Activated naive CD8-positive, alpha-beta T cell treated with anti-CD3 and anti-CD28 coated beads, Interleukin-2, amount 50 U/mL, for 24 hours (primary cell): ENCODE results near the gene AKAP6.

ENCODE experiments used
- ATAC-seq: fragments of 150-1000 bp; cut with Tn5 transposase; one replicate; pipeline ENCODE4 v1.10.0; 2021
- DNase-seq: peaks from one replicate; pipeline ENCODE4 v3.0.0; 2021
- H3K27ac Mint-ChIP-seq: one replicate; pipeline ENCODE4 v1.8.0; 2021; ENCODE audit warnings: mild to moderate bottlenecking, mixed read lengths
- H3K27me3 Mint-ChIP-seq: one replicate; pipeline ENCODE4 v1.8.0; 2021; ENCODE audit warnings: mixed read lengths
- H3K36me3 Mint-ChIP-seq: one replicate; pipeline ENCODE4 v1.8.0; 2021; ENCODE audit warnings: low read depth, mixed read lengths
- H3K4me1 Mint-ChIP-seq: one replicate; pipeline ENCODE4 v1.8.0; 2021; ENCODE audit warnings: mixed read lengths
- H3K4me3 Mint-ChIP-seq: one replicate; pipeline ENCODE4 v1.8.0; 2021; ENCODE audit warnings: mild to moderate bottlenecking, moderate library complexity, mixed read lengths
- H3K9me3 Mint-ChIP-seq: one replicate; pipeline ENCODE4 v1.8.0; 2021; ENCODE audit warnings: mixed read lengths

The AKAP6 gene

DNA sequence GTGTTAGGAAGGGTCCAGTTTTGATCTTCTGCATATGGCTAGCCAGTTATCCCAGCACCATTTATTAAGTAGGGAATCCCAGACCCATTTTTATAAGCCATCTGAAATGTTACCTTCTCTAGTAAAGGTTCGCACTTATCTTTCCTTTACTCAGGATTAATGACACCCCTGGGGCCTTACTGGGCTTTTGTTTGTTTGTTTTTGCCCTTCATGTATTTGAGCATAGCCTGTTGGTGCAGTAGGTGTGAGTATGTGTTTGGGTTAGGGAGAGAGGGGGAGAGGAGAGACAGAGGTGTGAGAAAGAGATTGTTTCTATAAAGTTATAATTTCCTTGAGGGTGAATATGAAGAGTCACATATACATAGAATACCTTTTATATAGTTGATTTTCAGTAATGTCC is 96.9 kb downstream of the AKAP6 start:
- H3K9me3 Mint-ChIP-seq: peaks cover 13% of the 10 kb centered on the region
- H3K4me1 Mint-ChIP-seq: no peaks in the 10 kb centered on the region
- no peaks in the 10 kb centered on the region for H3K36me3 Mint-ChIP-seq
- ATAC-seq: no peak
- H3K27ac Mint-ChIP-seq: no peak overlapping the region
- H3K4me3 Mint-ChIP-seq: no peak overlapping the region
- peaks cover 2% of the 10 kb centered on the region for H3K27me3 Mint-ChIP-seq
- DNase-seq: no peak

DNA sequence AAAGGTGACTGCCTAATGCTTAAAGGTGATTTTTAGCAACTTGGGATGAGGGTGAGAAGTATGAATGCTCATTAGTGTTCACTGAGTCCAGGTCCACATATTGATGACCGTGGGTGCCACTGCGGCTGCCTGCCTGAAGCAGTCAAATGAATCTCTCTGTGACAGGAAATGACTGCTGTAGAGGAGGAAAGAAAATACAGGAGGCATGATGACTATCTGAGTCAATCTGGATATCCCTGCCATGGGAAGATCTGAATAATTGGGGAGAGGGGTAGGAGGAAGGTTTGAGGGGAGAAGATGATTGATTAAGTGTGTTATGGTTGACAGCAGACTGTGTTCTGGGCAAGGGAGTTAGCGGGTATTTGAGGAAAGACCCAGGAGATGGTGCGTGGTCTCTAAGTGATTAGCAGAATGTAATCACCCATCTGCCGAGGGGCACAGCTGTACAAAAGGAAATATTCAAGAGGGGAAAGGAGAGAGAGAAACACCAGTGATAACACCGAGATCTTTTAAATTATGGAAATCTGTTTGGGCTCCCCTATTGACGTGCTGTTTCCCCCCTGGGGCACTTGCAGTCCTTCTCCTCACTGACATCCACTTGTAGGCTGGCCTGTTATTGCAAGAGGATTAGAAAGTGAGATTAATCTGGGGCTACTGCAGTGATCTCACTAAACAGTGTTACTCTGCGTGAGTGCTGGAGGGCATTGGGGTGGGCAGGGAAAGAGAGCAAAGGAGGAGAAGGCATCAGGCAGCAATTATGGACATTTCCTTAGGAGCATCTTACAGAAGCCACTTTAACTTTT is 97.7 kb downstream of the AKAP6 start:
- no peaks in the 10 kb centered on the region for H3K4me1 Mint-ChIP-seq
- no peaks in the 10 kb centered on the region for H3K36me3 Mint-ChIP-seq
- H3K27ac Mint-ChIP-seq: no peak overlapping the region
- H3K27me3 Mint-ChIP-seq: peaks cover 2% of the 10 kb centered on the region
- no peak overlapping the region for H3K4me3 Mint-ChIP-seq
- no peak for DNase-seq
- no peak for ATAC-seq
- H3K9me3 Mint-ChIP-seq: peaks cover 10% of the 10 kb centered on the region

DNA sequence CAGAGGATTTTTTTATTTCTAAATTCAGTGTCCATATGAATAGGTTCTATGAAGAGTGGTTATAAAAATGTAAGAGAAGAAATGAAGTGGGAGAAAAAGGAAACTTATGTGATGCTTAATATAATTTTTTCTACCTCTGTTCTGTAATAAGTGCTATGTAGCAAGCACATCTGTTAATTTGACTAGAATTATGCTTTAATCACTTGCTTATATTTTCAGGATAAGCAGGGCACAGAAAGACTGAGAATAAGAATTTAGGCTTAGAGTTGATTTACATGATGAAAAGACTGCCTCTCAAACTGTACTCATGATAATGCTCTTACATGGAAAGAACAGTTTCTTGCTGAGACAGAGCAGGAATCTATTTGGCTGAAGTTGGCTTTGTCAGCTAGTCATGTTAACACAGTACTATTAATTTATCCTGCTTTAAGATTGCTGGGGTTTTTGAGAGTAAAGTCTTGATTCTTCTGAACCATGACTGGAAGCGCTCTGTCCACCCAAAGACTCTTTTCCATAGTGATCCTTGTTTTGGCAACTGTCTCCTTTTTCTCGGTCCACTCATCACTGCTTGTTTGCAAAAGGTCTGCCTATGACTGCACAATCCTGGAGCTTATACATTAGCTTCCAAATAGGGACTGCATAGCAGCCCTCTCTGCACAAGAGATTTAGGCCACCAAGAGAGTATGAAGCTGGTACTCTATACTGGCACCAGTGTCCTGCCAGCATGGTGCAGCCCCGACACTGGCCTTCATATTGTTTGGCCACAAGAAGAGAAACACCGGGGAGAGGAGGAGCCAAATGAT is 98.8 kb downstream of the AKAP6 start:
- Mint-ChIP-seq H3K27ac (no peak overlapping the region), H3K27me3 (peaks cover 2% of the 10 kb centered on the region), H3K36me3 (no peaks in the 10 kb centered on the region), H3K4me1 (peaks cover 2% of the 10 kb centered on the region), H3K4me3 (no peak overlapping the region), H3K9me3 (peaks cover 2% of the 10 kb centered on the region)
- DNase-seq (no peak), ATAC-seq (no peak)

DNA sequence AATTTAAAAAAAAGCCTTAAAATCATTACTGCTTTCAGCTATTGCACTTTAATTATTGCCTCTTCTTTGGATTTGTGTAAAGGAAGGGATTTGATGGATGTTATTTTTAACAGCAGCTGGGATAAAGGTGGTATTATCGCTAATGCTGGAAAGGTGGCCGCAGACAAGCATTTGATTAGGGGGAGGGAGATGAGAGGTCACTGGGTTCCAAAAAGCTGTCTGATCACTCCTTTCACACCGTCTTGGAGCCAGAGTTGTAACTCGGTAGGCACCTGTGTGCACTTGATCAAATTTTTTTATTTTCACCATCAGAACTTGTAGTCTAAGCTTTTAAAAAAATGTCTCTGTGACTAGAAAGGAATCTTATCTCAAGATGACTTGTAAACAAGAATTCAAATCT is 99.8 kb downstream of the AKAP6 start:
- Mint-ChIP-seq H3K36me3 (no peaks in the 10 kb centered on the region), H3K27ac (no peak overlapping the region), H3K9me3 (no peaks in the 10 kb centered on the region), H3K27me3 (peaks cover 2% of the 10 kb centered on the region), H3K4me1 (peaks cover 2% of the 10 kb centered on the region), H3K4me3 (no peak overlapping the region)
- no peak for ATAC-seq
- no peak for DNase-seq

DNA sequence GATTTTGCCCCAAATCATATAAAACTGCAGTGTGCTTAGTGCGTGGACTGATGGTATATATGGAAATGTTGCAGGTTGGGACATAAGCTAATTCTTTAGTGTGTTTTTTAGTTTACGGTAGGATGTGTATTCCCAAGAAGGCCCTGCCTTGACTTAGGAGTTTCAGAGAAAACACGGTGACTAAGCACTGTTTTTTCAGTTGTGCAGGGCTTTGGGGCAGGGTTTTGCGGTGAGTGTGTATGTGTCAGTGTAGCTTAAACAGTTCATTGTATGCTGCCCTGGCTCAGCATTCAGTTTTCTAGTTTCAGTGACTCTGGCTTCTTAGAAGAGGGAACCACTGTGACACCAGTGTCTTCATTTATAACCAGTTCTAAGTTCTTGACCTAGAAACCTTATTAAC is 101.2 kb downstream of the AKAP6 start:
- Mint-ChIP-seq H3K27me3 (peaks cover 1% of the 10 kb centered on the region), H3K27ac (no peak overlapping the region), H3K4me1 (peaks cover 2% of the 10 kb centered on the region), H3K9me3 (no peaks in the 10 kb centered on the region), H3K36me3 (no peaks in the 10 kb centered on the region), H3K4me3 (no peak overlapping the region)
- ATAC-seq: no peak
- no peak for DNase-seq

DNA sequence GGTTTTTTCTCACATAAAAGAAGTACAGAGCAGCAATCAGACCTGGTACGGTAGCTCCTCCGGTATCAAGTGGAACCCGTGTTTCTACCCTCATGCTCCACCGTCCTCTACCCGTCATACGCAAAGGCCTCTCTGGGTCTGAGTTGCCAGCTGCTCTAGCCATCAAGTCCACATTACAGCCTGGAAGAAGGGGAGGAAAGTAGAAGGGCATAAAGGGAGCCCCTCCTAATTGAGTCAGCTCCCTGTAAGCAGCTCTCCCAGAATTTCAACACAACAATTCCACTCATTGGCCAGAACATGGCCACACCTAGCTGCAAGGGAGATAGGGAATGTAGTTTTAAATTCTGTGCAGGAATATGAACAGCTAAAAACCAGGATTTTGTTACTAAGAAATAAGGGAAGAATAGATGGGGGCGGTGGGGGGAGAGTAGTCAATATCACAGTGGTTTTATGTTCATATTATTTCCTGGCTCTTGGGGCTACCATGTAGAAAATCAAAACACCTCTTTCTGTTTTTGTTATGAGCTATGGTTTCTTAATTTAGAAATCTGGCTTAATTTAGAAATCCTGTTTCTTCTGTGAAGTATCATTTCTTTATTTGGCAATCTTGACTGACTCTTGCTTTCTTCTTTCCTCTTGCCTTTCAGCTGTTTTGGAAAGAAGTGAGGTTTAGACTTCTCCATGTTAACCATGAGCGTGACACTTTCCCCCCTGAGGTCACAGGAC is 103.9 kb downstream of the AKAP6 start:
- H3K27me3 Mint-ChIP-seq: no peaks in the 10 kb centered on the region
- peaks cover 2% of the 10 kb centered on the region for H3K4me1 Mint-ChIP-seq
- no peak overlapping the region for H3K27ac Mint-ChIP-seq
- no peaks in the 10 kb centered on the region for H3K9me3 Mint-ChIP-seq
- H3K36me3 Mint-ChIP-seq: no peaks in the 10 kb centered on the region
- H3K4me3 Mint-ChIP-seq: no peak overlapping the region
- ATAC-seq (no peak), DNase-seq (no peak)

DNA sequence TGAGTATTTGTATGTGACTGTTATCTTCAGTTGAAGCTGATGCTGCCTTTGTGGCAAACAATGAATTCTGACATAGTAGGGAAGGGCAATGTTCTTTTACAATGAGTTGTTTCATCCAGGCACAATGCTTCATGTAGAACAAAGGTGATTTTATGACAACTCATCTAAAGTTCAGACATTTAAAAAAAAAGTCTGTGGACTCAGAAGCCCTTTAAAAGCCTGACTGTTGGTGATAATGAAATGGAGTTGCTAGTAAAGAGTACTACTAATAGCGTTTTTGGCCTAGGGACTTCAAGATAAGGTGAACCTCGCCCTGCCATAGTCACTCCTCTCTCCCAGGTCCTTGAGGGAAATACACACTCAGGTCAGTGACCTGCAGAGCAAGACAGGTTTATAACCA is 105.1 kb downstream of the AKAP6 start:
- ATAC-seq (no peak), DNase-seq (no peak)
- Mint-ChIP-seq H3K9me3 (no peaks in the 10 kb centered on the region), H3K4me3 (no peak overlapping the region), H3K36me3 (no peaks in the 10 kb centered on the region), H3K4me1 (peaks cover 2% of the 10 kb centered on the region), H3K27me3 (no peaks in the 10 kb centered on the region), H3K27ac (no peak overlapping the region)

DNA sequence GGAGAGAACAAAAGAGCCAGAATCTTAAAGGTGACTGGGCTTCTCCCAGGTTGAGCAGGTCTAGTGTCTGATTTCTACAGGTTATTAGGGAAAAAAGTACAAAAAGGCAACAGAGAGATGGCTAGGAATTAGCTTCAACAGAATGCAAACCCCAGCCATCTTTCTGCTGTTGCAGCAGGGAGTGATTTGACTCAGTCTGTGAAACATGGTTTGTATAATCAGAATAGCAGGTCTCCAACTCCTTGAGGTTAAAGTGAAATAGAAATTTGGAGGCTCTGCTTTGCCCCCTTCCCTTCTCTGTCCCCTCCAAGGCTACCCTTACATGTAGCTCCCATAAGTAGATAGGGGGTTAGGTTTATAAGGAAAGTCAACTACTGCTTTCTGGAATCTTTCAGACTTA is 105.8 kb downstream of the AKAP6 start:
- ATAC-seq (no peak), DNase-seq (no peak)
- H3K4me3 Mint-ChIP-seq: no peak overlapping the region
- no peaks in the 10 kb centered on the region for H3K36me3 Mint-ChIP-seq
- H3K4me1 Mint-ChIP-seq: peaks cover 2% of the 10 kb centered on the region
- H3K9me3 Mint-ChIP-seq: peaks cover 5% of the 10 kb centered on the region
- no peaks in the 10 kb centered on the region for H3K27me3 Mint-ChIP-seq
- H3K27ac Mint-ChIP-seq: no peak overlapping the region

DNA sequence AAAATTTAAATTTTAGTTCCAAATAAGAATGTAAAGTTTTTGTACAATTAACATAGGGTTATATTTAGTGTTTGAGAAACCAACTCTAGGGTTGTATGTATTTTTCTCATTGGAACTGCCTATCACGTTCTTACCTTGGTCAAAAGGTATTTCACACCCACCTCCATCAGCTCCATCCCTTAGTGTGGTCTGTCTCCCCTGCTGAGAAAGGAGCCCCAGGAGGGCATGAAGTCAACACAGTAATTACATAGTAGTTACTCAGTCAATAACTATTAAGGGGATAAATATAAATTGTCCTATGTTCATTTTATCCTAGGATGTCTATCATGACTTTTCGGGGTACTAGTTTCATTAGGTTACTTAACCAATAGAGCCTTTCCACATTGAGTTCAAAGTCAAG is 106.3 kb downstream of the AKAP6 start:
- DNase-seq (no peak), ATAC-seq (no peak)
- Mint-ChIP-seq H3K27ac (no peak overlapping the region), H3K9me3 (peaks cover 5% of the 10 kb centered on the region), H3K4me1 (peaks cover 2% of the 10 kb centered on the region), H3K36me3 (no peaks in the 10 kb centered on the region), H3K4me3 (no peak overlapping the region), H3K27me3 (no peaks in the 10 kb centered on the region)

DNA sequence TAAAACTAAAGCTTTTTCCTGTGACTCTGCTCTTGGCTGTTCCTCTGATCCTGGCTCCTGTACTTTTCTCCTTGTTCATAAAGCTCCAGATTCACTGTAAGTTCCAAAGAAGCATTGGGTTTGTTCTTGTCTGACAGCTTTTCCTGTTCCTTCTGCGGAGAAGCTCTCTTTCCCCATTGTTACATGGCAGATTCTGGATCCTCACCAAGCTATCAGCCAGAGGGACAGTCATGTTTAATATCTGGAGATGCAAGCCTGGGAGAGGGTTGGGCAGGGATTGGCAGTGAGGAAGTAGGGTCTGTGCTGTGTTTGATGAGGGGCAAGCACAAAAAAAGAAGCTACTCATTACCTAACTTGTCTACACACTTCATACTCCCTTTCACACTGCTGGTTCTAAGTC is 107.9 kb downstream of the AKAP6 start:
- H3K9me3 Mint-ChIP-seq: peaks cover 5% of the 10 kb centered on the region
- no peak overlapping the region for H3K4me3 Mint-ChIP-seq
- no peaks in the 10 kb centered on the region for H3K36me3 Mint-ChIP-seq
- ATAC-seq (no peak), DNase-seq (no peak)
- H3K4me1 Mint-ChIP-seq: peaks cover 2% of the 10 kb centered on the region
- H3K27me3 Mint-ChIP-seq: no peaks in the 10 kb centered on the region
- H3K27ac Mint-ChIP-seq: no peak overlapping the region

DNA sequence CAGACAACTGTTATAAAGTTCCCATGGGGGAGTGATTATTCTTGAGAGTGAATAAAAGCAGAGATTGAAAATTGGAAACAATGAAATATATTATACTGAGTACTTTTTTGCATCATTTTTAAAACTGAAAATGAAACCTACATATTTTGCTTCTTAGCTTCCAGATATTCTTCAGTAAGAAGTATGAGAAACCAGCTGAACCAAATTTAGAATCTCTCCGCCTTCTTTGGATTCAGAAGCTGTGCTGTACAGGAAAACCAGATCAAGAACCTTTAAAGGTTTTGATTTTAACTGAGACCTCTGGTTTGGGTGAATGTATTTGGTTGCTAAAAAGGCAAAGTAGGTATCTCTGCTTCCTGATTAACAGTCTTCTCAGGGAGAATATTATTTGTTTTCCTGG is 109.4 kb downstream of the AKAP6 start:
- DNase-seq (no peak), ATAC-seq (no peak)
- H3K4me3 Mint-ChIP-seq: no peak overlapping the region
- H3K4me1 Mint-ChIP-seq: no peaks in the 10 kb centered on the region
- no peaks in the 10 kb centered on the region for H3K36me3 Mint-ChIP-seq
- no peak overlapping the region for H3K27ac Mint-ChIP-seq
- peaks cover 5% of the 10 kb centered on the region for H3K9me3 Mint-ChIP-seq
- H3K27me3 Mint-ChIP-seq: no peaks in the 10 kb centered on the region

DNA sequence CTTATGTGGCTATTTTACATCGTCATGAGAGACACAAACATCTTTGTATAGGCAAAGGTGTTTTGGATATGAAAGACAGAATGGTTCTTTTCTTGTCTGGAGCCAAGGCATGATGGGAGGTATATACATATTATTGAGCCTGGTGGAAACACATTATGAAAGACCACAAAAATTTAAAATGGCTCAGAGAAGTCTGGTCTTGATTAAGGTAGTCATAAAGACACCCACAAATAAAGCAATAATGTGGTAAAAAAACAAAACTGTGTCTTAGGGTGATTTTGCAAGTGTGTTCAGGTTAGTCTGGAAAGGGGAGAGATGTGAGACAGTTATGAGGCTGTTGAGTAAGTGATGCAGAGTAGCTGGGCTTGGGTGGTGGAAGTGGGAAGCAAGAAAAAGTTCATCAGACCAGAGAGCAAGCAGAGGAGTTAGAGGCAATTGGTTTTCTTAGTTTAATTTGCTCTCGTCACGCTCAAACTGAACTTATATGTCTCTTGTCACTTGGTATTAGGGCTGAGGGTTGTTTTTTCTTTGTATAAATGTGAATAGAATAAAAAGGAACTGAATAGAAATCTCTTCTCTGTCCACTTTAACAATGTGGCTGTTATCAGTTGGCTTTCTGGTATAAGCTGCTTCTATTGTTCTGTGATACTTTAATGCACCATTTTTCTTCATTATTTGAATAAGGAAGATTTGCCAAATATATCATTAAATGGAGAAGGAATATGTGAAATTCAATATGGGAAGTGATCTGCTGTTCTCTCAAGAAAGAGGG is 115.0 kb downstream of the AKAP6 start:
- ATAC-seq (no peak), DNase-seq (no peak)
- Mint-ChIP-seq H3K36me3 (no peaks in the 10 kb centered on the region), H3K4me1 (no peaks in the 10 kb centered on the region), H3K27ac (no peak overlapping the region), H3K4me3 (no peak overlapping the region), H3K27me3 (no peaks in the 10 kb centered on the region), H3K9me3 (peaks cover 5% of the 10 kb centered on the region)

DNA sequence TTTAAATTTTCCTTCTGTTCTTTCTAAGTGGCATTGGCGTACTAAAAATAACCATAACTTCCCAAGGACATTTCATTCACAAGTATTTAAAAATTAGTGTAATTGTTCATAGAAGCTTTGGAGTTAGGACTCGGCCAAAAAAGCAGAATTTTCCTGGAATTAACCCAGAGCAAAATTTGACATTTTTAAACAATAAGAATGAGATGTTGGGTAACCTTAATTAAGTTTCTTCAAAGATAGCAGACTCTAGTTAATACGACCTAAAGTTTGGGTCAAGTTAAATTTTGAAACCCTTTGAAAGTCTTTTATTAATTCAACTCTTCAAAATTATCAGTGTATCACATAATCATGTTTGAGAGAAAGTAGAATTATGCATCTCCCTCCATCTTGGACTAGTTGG is 118.3 kb downstream of the AKAP6 start:
- Mint-ChIP-seq H3K27me3 (no peaks in the 10 kb centered on the region), H3K27ac (no peak overlapping the region), H3K4me3 (no peak overlapping the region), H3K36me3 (no peaks in the 10 kb centered on the region), H3K4me1 (no peaks in the 10 kb centered on the region), H3K9me3 (no peaks in the 10 kb centered on the region)
- ATAC-seq (no peak), DNase-seq (no peak)

DNA sequence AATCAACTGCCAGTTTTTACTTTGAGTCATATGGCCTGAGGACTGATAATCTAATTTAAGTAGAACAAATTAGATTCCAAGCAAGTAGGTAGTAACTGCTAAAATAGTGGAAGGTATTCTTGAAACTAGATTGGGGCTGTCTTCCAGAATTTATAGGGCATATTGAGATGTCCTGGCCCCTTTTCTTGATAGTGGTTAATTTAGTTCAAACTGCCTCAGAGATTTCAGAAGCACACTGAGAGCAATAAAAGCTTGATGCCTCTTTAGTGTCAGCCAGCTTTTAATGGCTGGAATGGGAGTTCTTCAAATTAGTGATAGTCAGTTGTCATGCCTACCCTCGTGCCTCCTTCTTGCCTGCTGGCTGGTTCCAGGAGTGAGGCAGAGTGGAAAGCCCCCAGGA is 120.5 kb downstream of the AKAP6 start:
- Mint-ChIP-seq H3K27ac (no peak overlapping the region), H3K36me3 (no peaks in the 10 kb centered on the region), H3K4me1 (no peaks in the 10 kb centered on the region), H3K4me3 (no peak overlapping the region), H3K9me3 (no peaks in the 10 kb centered on the region), H3K27me3 (no peaks in the 10 kb centered on the region)
- ATAC-seq (no peak), DNase-seq (no peak)
